Measurements from ENCODE around the gene GPC6.

The GPC6 gene

DNA sequence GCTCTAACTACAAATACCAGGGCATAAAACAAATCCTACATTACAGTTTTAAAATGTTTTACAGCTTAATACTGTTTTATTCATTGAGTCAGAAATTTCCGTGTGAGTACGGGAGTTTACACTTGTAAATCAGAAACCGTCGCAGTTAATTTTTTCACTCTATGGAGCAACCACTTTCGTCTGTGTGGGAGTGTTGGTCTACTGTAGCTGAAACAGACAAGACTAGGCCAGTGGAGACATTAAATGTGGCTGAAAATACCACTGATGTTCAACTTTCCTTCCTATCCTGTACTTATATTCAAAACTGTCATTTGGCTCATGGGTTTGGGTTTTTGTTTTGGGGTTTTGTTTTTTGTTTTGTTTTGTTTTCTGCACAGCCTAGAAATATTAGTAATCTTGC is 984.2 kb downstream of the GPC6 start:
- no peak for TF ChIP-seq CTCF (IDR thresholded peaks at IDR 0.05; ENCODE audit: low read depth, low read length)
- no peak overlapping the region for H3K4me3 ChIP-seq (ENCODE audit: low read depth, low read length)

- TF ChIP-seq CTCF (IDR thresholded peaks at IDR 0.05; ENCODE audit: low read depth, low read length), result no peak
Measured at GRCh38 chr13:94212196-94212595, 985.6 kb downstream of the GPC6 start.

GRCh38 chr13:94214121-94214520 is 987.5 kb downstream of the GPC6 start:
- no peak for TF ChIP-seq CTCF (IDR thresholded peaks at IDR 0.05; ENCODE audit: low read depth, low read length)
- H3K4me3 ChIP-seq (ENCODE audit: low read depth, low read length), result no peak overlapping the region

More at GRCh38 chr13:94212196-94212595, 985.6 kb downstream of the GPC6 start:
- no peak overlapping the region for H3K4me3 ChIP-seq (ENCODE audit: low read depth, low read length)

- no peak overlapping the region for H3K4me3 ChIP-seq (ENCODE audit: low read depth, low read length)
- TF ChIP-seq CTCF (IDR thresholded peaks at IDR 0.05; ENCODE audit: low read depth, low read length), result no peak
Measured at GRCh38 chr13:94214975-94215374, 988.4 kb downstream of the GPC6 start.

- TF ChIP-seq CTCF (IDR thresholded peaks at IDR 0.05; ENCODE audit: low read depth, low read length), result no peak
- H3K4me3 ChIP-seq (ENCODE audit: low read depth, low read length), result no peak overlapping the region
Measured at GRCh38 chr13:94216476-94216875, 989.9 kb downstream of the GPC6 start.

DNA sequence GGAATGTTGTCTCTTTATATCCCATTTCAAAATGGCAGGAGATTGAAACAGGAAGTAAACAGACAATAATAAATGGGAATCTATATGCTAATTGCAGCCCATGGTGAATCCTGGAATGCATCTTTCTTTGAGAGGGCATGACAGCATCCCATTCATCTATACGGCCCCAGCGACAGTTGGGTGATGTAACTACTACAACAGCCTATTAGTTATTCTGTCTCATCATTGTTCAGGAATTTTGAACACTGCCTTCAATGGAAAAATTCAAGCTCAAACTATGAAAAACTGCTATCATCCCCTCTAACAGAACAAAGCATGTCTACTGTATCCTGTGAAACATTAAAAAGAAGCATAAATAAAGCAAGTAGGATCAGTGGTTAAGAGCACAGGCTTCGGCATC is 990.8 kb downstream of the GPC6 start:
- no peak for TF ChIP-seq CTCF (IDR thresholded peaks at IDR 0.05; ENCODE audit: low read depth, low read length)
- no peak overlapping the region for H3K4me3 ChIP-seq (ENCODE audit: low read depth, low read length)

- H3K4me3 ChIP-seq (ENCODE audit: low read depth, low read length), result no peak overlapping the region
- TF ChIP-seq CTCF (IDR thresholded peaks at IDR 0.05; ENCODE audit: low read depth, low read length), result no peak
Measured at GRCh38 chr13:94218537-94218936, 991.9 kb downstream of the GPC6 start.

All from WI38 (cell line).